Left renal pelvis (tissue), 4 donors: ENCODE data around the gene COG3. TPM values are rescaled to one million over a fixed set of nuclear protein-coding genes. Genes with fewer than 3 reads are reported as not detected.

ENCODE experiments used
- DNase-seq, 4 donors: peaks; one replicate each; pipeline ENCODE4 v3.0.0-alpha.2; 2013; ENCODE audit warnings: low read depth in 4 of 4, low spot score in 3 of 4
- polyA plus RNA-seq, 4 donors: library from polyadenylated mRNA; unstranded; fragments of 120-200 nt; gene quantifications; one replicate each; pipeline ENCODE4 v1.2.1, GENCODE V29; 2013; ENCODE audit not compliant: insufficient read length in 4 of 4

COG3 gene
- polyA plus RNA-seq, 4 donors: 30.5 to 32.9 (median 30.9) TPM

GRCh38 chr13:45501175-45501526, 36.4 kb downstream of the COG3 start:
- no peak for DNase-seq

GRCh38 chr13:45503658-45504057, 38.9 kb downstream of the COG3 start:
- DNase-seq: no peak

DNA sequence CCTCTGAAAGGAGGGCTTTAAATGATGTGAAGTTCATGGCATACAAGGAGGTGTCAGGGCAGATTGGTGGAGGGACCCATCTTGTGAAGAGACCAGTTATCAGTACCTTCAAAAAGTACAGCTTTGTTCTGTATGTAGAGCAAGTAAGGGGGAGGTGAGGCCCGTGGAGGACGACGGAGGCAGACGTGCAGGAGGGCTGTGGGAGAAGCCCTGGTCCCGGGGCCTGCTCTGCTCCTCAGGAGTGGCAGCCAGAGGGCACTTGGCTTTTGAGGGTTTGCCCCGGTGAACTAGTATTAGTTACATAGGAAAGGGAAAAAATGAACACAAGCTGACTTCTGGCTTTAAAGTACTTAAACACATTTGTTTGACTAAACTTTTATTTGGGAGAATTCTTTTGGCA, 42.1 kb downstream of the COG3 start:
- no peak for DNase-seq

GRCh38 chr13:45508776-45509175, 44.0 kb downstream of the COG3 start:
- no peak for DNase-seq

- no peak for DNase-seq
These were observed 45.9 kb downstream of the COG3 start for GRCh38 chr13:45510672-45511071.

- DNase-seq: peak; percentile 52 to 62 (median 56)
These were observed 46.8 kb downstream of the COG3 start for GRCh38 chr13:45511310-45512097.

GRCh38 chr13:45512098-45512496, 47.4 kb downstream of the COG3 start:
- no peak for DNase-seq

- DNase-seq: no peak
These were observed 52.0 kb downstream of the COG3 start for GRCh38 chr13:45516757-45517156.

DNA sequence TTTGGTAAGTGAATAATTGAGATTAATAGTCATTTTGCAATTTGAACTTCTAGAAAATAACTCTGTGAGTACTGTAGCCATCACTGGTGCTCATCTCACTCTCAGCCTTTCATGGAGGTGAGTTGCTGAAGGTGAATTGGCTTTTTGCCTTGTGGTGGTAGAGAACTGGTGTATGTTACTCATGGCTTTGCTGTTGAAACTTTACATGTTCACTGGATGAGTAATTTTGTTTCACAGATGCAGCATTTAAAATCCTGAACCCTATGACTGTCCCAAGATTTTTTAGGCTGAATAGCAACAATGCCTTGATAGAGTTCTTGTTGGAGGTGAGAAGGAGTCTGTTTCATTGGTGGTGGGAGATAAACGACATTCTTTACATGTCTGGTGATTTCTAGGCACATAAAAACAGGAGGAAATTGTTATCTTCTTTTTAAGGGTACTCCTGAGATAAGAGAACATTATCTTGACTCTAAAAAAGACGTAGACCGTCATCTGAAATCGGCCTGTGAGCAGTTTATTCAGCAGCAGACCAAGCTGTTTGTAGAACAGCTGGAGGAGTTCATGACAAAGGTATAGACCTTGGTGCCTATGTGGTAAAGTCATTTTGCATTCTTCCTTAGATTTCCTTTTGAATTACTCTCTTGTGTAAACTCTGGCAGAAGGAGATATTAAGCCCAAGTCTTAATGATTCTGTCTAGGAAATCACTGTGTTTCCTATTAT, 53.9 kb downstream of the COG3 start:
- no peak for DNase-seq

DNA sequence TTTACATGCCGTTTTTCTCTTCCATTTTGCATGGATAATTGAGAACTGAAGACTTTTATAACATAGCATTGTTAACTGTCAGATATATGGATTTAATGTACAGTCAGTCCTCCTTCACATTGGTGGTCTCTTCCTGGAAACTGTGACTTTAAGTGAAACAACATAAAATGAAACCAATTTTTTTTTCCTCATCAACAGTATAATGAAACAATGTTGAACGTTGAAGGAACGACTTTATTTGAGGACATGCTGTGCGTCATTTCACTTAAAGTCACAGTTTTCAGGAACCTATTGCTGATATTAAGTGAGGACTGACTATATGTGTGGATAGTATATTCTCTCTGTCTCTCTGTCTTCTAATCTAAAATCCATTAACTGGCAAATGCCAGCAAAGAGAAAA, 54.8 kb downstream of the COG3 start:
- DNase-seq: no peak

DNA sequence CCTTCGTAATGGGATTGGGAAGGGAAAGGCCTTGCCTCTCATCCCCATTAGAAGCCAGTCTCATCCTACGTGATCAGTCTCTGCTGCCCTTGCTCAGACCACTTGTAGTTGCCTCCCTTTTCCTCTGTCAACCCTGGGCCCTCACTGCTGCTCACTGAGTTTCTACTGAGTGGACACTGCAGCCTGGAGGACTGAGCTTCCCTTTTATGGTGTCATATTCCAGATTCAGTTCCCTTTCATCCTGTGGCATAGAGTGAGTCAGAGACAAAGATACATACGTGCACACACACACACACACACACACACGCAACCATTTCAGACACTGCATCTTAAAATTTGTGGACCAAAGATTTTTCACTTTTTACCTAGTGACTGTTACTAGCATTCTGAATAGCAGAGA, 56.6 kb downstream of the COG3 start:
- no peak for DNase-seq

DNA sequence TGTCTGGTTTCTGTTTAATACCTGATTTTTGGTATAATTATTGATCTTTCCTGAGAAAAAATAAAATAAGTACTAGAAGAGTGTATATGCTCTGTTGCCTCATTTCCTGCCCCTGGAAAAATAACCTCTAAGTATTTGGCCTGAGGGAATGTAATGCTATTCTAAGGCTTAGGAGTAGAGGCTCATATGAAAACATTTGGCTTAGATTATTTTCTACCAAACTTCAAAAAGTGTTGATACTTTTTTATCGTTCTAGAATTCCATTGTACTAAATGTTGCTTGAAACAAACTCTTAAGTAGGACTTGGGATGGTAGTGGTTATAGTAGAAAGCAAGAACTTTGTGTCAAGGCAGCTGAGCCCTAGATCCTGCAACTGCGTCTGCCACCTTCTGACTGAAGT, 57.8 kb downstream of the COG3 start:
- DNase-seq: no peak

- DNase-seq: no peak
These were observed 63.1 kb downstream of the COG3 start for GRCh38 chr13:45527699-45528462.

GRCh38 chr13:45529758-45530157, 65.0 kb downstream of the COG3 start:
- no peak for DNase-seq

DNA sequence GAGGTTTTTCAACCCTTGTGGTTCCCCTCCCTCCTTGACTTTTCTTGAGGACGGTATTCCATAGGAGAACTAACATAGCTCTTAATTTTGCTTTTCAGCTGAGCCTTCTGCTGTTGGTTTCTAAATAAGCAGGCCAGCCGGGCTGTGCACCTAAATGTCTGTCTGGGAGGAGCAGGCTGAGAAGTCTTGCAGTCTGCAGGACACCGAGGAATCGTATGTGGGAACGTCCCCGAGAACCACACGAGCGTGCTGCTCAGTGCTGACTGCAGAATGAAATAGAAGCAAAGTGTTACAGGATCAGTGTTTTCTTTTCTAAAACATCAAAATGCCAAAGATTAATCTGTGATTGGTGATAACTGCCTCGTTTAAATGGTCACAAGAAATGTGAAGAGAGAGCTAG, 69.9 kb downstream of the COG3 start:
- no peak for DNase-seq

GRCh38 chr13:45536224-45536623, 71.5 kb downstream of the COG3 start:
- no peak for DNase-seq

- no peak for DNase-seq
These were observed 72.8 kb downstream of the COG3 start for GRCh38 chr13:45537516-45537915.

GRCh38 chr13:45538382-45538781, 73.6 kb downstream of the COG3 start:
- no peak for DNase-seq

GRCh38 chr13:45540195-45540594, 75.5 kb downstream of the COG3 start:
- no peak for DNase-seq

GRCh38 chr13:45540864-45541263, 76.1 kb downstream of the COG3 start:
- DNase-seq: no peak

DNA sequence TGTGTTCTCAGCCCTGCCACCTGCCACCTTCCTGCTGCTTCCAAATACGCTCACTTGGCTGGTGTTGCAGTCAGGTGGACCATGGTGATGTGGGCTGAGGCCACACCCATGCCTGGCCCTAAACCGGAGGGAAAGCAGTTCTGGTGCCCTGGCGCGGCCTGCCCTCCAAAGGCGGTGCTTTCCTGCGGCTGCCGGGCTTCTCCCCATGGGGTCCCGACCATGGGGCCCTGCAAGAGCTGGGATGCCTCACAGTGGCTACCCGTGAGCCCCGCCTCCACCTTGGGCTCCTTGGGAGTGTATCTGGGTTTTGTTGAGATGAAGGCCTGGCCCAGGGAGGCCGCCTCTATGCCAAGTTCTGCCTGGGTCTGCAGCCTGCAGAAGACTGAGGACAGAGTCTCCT, 77.1 kb downstream of the COG3 start:
- no peak for DNase-seq

DNA sequence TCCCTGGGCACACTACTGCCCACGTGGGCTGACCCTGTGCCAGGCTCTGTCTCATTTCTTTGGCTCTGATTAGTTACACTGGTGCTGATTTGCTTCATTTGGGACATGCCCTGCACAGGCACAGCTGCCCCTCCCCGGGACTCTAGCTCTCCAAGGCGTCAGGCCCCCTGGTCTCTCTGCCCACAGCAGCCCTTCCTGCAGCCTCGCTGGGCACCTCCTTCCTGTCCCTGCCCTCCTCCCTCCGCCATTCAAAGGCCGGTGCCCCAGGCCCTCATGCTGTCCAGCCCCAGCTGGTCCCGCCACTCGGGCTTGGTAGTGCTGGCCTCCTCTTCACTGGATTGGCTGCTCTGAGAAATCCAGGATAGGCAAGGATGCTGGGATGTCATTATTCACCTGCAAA, 77.7 kb downstream of the COG3 start:
- no peak for DNase-seq
